Esophagus muscularis mucosa (tissue), 4 donors: Measurements from ENCODE around the gene MYLK.

Experiments
- EP300 ChIP-seq: sonication (generic); formaldehyde crosslinking; IDR thresholded peaks from one replicate; pipeline ENCODE4 v1.6.1; 2017; ENCODE audit warnings: antibody characterized with exemption
- POLR2A ChIP-seq: fragments of 450-650 bp; IDR thresholded peaks from one replicate; pipeline ENCODE4 v1.6.1; 2017; ENCODE audit warnings: antibody characterized with exemption, moderate library complexity, mild to moderate bottlenecking, low read depth
- POLR2AphosphoS5 ChIP-seq, 2 donors: sonication (generic); formaldehyde crosslinking; IDR thresholded peaks; one replicate each; pipeline ENCODE4 v1.6.1; 2017; ENCODE audit warnings: antibody characterized with exemption in 2 of 2
- TF ChIP-seq, protein P1 (sequence below), 3 experiments: fragments of 200-600 bp in 2 of 3; fragments of 450-650 bp in 1 of 3; sonication (generic) in 2 of 3; IDR thresholded peaks; one replicate each; pipeline ENCODE4 v1.5.1; 2017 to 2019; ENCODE audit warnings: antibody characterized with exemption in 3 of 3, mild to moderate bottlenecking in 2 of 3, moderate library complexity in 1 of 3

GRCh38 chr3:123758081-123758564, 126.0 kb downstream of the MYLK start:
- TF ChIP-seq, protein P1, sequence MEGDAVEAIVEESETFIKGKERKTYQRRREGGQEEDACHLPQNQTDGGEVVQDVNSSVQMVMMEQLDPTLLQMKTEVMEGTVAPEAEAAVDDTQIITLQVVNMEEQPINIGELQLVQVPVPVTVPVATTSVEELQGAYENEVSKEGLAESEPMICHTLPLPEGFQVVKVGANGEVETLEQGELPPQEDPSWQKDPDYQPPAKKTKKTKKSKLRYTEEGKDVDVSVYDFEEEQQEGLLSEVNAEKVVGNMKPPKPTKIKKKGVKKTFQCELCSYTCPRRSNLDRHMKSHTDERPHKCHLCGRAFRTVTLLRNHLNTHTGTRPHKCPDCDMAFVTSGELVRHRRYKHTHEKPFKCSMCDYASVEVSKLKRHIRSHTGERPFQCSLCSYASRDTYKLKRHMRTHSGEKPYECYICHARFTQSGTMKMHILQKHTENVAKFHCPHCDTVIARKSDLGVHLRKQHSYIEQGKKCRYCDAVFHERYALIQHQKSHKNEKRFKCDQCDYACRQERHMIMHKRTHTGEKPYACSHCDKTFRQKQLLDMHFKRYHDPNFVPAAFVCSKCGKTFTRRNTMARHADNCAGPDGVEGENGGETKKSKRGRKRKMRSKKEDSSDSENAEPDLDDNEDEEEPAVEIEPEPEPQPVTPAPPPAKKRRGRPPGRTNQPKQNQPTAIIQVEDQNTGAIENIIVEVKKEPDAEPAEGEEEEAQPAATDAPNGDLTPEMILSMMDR (IDR thresholded peaks at IDR 0.05) = no peak
- TF ChIP-seq POLR2A (no peak), POLR2AphosphoS5 (IDR thresholded peaks at IDR 0.05) (no peak), EP300 (no peak)
